Measurements from ENCODE around the gene GLE1. TPM values are rescaled to one million over a fixed set of nuclear protein-coding genes. Genes with fewer than 3 reads are reported as not detected.
"Not testable (repeated sequence)": the region's sequence is repeated elsewhere in the genome, so short reads cannot be mapped to it uniquely, and the experiment has no call there.

Gene GLE1
- total RNA-seq, 4 donors from 2014 or later = 21.4 to 31.2 (median 24.4) TPM

GRCh38 chr9:128579194-128579593 is 74.7 kb downstream of the GLE1 start:
- H3K36me3 ChIP-seq = peaks cover 26 to 100% (median 91%) of the 10 kb centered on the region in 3 donors
- no peak for TF ChIP-seq POLR2A (IDR thresholded peaks at IDR 0.05)
- TF ChIP-seq CTCF (IDR thresholded peaks at IDR 0.05) = no peak
- no peaks in the 10 kb centered on the region for H3K27me3 ChIP-seq
- H3K27ac ChIP-seq = no peak overlapping the region
- peaks cover 0 to 20% (median 12%) of the 10 kb centered on the region in 3 donors for H3K4me1 ChIP-seq
- intact Hi-C loops (cut with DNase I) = no loop called here
- DNase-seq = no peak
- WGBS, 2 donors = 78 to 92% methylated on average over 1 of the region's 1 CpG
- H3K9me3 ChIP-seq = no peaks in the 10 kb centered on the region
- H3K4me3 ChIP-seq = no peak overlapping the region

- peaks cover 32 to 100% (median 91%) of the 10 kb centered on the region in 3 donors for H3K36me3 ChIP-seq
- no peak overlapping the region for H3K27ac ChIP-seq
- intact Hi-C loops (cut with DNase I) = no loop called here
These were observed 76.2 kb downstream of the GLE1 start for GRCh38 chr9:128580731-128581130.

GRCh38 chr9:128585155-128585554 is 80.6 kb downstream of the GLE1 start:
- peaks cover 36 to 100% (median 82%) of the 10 kb centered on the region in 3 donors for H3K36me3 ChIP-seq
- H3K4me1 ChIP-seq; H3K27ac ChIP-seq; DNase-seq; H3K27me3 ChIP-seq; H3K4me3 ChIP-seq; H3K9me3 ChIP-seq; intact Hi-C loops (cut with DNase I): not testable (repeated sequence)
- WGBS, 2 donors = 84 to 90% methylated on average over 8 of the region's 8 CpGs

More at GRCh38 chr9:128580731-128581130, 76.2 kb downstream of the GLE1 start:
- Histone ChIP-seq H3K4me1 (peaks cover 0 to 5% (median 3%) of the 10 kb centered on the region in 3 donors), H3K9me3 (no peaks in the 10 kb centered on the region), H3K4me3 (no peak overlapping the region), H3K27me3 (no peaks in the 10 kb centered on the region)
- DNase-seq = no peak
- TF ChIP-seq CTCF (IDR thresholded peaks at IDR 0.05) = no peak
- 86 to 100% methylated on average over 2 to 8 of the region's 10 CpGs for WGBS, 2 donors

GRCh38 chr9:128586934-128587333 is 82.4 kb downstream of the GLE1 start:
- H3K36me3 ChIP-seq = peaks cover 34 to 100% (median 79%) of the 10 kb centered on the region in 3 donors
- intact Hi-C loops (cut with DNase I); DNase-seq; H3K27ac ChIP-seq; H3K4me3 ChIP-seq; H3K9me3 ChIP-seq; H3K27me3 ChIP-seq; H3K4me1 ChIP-seq: not testable (repeated sequence)
- whole genome bisulfite sequencing, 2 donors = 87 to 96% methylated on average over 3 to 11 of the region's 11 CpGs

GRCh38 chr9:128587453-128587852 is 82.9 kb downstream of the GLE1 start:
- 39 to 63% methylated on average over 5 to 6 of the region's 6 CpGs for WGBS, 2 donors
- no peaks in the 10 kb centered on the region for H3K9me3 ChIP-seq
- no peak overlapping the region for H3K27ac ChIP-seq
- DNase-seq = no peak
- H3K4me1 ChIP-seq = no peaks in the 10 kb centered on the region
- no peaks in the 10 kb centered on the region for H3K27me3 ChIP-seq
- H3K36me3 ChIP-seq = peaks cover 31 to 100% (median 79%) of the 10 kb centered on the region in 3 donors
- intact Hi-C loops (cut with DNase I) = no loop called here
- no peak for TF ChIP-seq CTCF (IDR thresholded peaks at IDR 0.05)
- no peak for TF ChIP-seq POLR2A (IDR thresholded peaks at IDR 0.05)
- no peak overlapping the region for H3K4me3 ChIP-seq

GRCh38 chr9:128588581-128589233 is 84.2 kb downstream of the GLE1 start:
- Histone ChIP-seq H3K4me3 (no peak overlapping the region), H3K4me1 (no peaks in the 10 kb centered on the region), H3K27ac (no peak overlapping the region), H3K36me3 (peaks cover 32 to 100% (median 78%) of the 10 kb centered on the region in 3 donors), H3K27me3 (no peaks in the 10 kb centered on the region), H3K9me3 (no peaks in the 10 kb centered on the region)
- no peak for TF ChIP-seq POLR2A (IDR thresholded peaks at IDR 0.05)
- TF ChIP-seq CTCF (IDR thresholded peaks at IDR 0.05) = no peak
- no peak for DNase-seq
- intact Hi-C loops (cut with DNase I) = no loop called here
- WGBS, 2 donors = 88 to 92% methylated on average over 11 of the region's 11 CpGs

Small RNAs within 50 kb of the gene (small RNA-seq; reads per million reads assigned to genes)
- 0 reads per million in 4 donors for gene RNU7-171P

Other genes with a start within 250 kb of the GLE1 start
- gene GOLGA2, start 228.7 kb upstream of the GLE1 start, total RNA-seq = 10 to 100 TPM; 76.1 to 92.0 (median 89.2) TPM
- gene SWI5, start 228.4 kb upstream of the GLE1 start, total RNA-seq = 10 to 100 TPM; 15.2 to 28.2 (median 17.5) TPM
- 10 to 100 TPM; 13.2 to 15.6 (median 15.3) TPM for gene TRUB2, start 182.3 kb upstream of the GLE1 start, total RNA-seq
- 10 to 100 TPM; 55.5 to 89.2 (median 77.9) TPM for gene COQ4, start 181.9 kb upstream of the GLE1 start, total RNA-seq
- gene SLC27A4, start 164.2 kb upstream of the GLE1 start, total RNA-seq = 100 to 1,000 TPM in 1 of 4 donors, 10 to 100 TPM in 3; 36.6 to 110 (median 72.2) TPM
- gene URM1, start 133.3 kb upstream of the GLE1 start, total RNA-seq = 10 to 100 TPM; 22.7 to 31.5 (median 25.5) TPM
- gene CERCAM, start 83.9 kb upstream of the GLE1 start, total RNA-seq = 10 to 100 TPM in 1 of 4 donors, 1 to 10 TPM in 3; 2.2 to 18.3 (median 6.2) TPM
- 10 to 100 TPM; 13.2 to 28.0 (median 19.8) TPM for gene ODF2, start 48.7 kb upstream of the GLE1 start, total RNA-seq
- gene SPTAN1, start 47.9 kb downstream of the GLE1 start, total RNA-seq = 100 to 1,000 TPM in 3 of 4 donors, 10 to 100 TPM in 1; 97.8 to 233 (median 160) TPM
- gene DYNC2I2, start 152.1 kb downstream of the GLE1 start, total RNA-seq = 10 to 100 TPM; 39.7 to 65.9 (median 54.4) TPM
- 100 to 1,000 TPM in 3 of 4 donors, 10 to 100 TPM in 1; 83.5 to 253 (median 215) TPM for gene SET, start 184.5 kb downstream of the GLE1 start, total RNA-seq
- 1 to 10 TPM; 2.3 to 6.2 (median 3.2) TPM for gene PKN3, start 197.8 kb downstream of the GLE1 start, total RNA-seq
- gene ZDHHC12, start 219.4 kb downstream of the GLE1 start, total RNA-seq = 10 to 100 TPM; 51.5 to 99.4 (median 77.1) TPM

Measured in esophagus squamous epithelium (tissue), 5 donors.